ENCODE data around the gene USP54.
"Not testable (repeated sequence)": the region's sequence is repeated elsewhere in the genome, so short reads cannot be mapped to it uniquely, and the experiment has no call there.

The USP54 gene

GRCh38 chr10:73627300-73627699 lies 36.2 kb upstream of the USP54 start:
- no peak for DNase-seq (ENCODE audit: low read depth)
- TF ChIP-seq CTCF (IDR thresholded peaks at IDR 0.05; ENCODE audit: insufficient read depth, low read depth, low read length, missing control alignments): no peak

DNA sequence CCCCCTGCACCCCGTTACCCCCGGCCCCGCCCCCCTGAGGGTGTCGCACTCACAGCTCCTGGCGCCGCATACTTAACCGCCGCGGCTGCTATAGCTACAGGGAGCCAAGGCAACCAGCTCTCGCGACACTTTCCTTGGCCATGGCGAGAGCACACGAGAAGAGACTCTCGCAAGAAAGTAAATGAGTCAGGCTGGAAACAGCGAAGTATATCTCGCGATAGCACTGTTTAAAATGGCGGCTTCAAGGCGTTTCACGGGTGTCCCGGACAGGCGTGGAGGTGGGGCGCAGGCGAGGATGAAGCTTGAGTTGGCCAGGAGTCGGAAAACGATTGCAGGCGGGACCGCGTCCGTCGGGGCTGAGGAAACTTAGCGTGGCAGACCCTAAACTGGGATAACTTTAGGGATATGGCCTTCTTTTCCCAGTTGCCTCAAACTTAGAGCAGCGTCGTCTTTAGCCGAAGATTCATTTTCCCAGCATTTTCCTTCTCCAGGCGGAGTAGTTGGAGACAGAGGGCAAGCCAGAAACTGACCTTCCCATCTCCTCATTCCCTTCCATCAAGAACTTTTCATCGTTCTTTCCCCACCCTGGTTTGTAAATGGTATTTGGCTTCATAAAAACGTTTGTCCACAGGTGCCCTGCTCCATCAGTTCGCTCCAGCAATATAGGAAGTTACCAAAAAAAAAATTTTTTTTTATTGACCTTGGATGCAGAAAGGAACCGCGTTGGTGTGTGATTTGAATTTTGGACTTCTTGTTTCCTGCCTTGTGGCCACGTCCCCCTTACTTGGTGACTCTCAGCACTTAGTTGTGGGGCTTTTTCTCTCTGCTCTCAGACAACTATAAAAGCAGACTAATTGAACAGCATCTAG lies 35.0 kb upstream of the USP54 start:
- no peak for TF ChIP-seq CTCF (IDR thresholded peaks at IDR 0.05; ENCODE audit: insufficient read depth, low read depth, low read length, missing control alignments)
- peak; percentile 99 for DNase-seq (ENCODE audit: low read depth)
- peak overlapping the region; percentile 95 for H3K4me3 ChIP-seq (ENCODE audit: low read depth, low read length)

More at GRCh38 chr10:73627300-73627699, 36.2 kb upstream of the USP54 start:
- no peak overlapping the region for H3K4me3 ChIP-seq (ENCODE audit: low read depth, low read length)

- no peak for DNase-seq (ENCODE audit: low read depth)
- no peak for TF ChIP-seq CTCF (IDR thresholded peaks at IDR 0.05; ENCODE audit: insufficient read depth, low read depth, low read length, missing control alignments)
- peak overlapping the region; percentile 95 for H3K4me3 ChIP-seq (ENCODE audit: low read depth, low read length)
Measured at GRCh38 chr10:73625004-73625883, 34.1 kb upstream of the USP54 start.

DNA sequence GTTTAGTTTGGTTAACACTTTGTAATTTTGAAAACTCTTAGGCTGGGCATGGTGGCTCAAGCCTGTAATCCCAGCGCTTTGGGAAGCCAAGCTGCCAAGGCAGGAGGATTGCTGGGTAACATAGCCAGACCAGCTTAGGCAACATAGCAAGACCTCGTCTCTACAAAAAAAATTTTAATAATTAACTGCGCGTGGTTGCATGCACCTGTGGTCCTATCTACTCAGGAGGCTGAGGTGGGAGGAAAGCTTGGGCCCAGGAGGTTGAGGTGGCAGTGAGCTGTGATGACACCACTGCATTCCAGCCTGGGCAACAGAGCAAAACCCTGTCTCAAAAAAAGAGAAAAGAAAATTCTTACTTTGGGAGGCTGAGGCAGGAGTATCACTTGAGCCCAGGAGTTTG lies 31.9 kb upstream of the USP54 start:
- no peak for DNase-seq (ENCODE audit: low read depth)
- H3K4me3 ChIP-seq (ENCODE audit: low read depth, low read length): no peak overlapping the region
- no peak for TF ChIP-seq CTCF (IDR thresholded peaks at IDR 0.05; ENCODE audit: insufficient read depth, low read depth, low read length, missing control alignments)

DNA sequence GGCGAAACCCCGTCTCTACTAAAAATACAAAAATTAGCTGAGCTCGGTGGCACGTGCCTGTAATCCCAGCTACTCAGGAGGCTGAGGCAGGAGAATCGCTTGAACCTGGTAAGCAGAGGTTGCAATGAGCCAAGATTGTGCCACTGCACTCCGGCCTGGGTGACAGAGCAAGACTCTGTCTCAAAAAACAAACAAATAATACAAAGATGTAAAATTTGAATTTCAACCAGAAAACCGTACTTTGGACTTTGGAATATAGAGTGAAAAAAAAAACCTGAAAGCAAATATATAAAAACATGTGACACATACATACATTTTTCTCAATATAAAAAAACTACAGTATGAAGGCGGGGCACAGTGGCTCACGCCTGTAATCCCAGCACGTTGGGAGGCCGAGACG lies 29.8 kb upstream of the USP54 start:
- H3K4me3 ChIP-seq (ENCODE audit: low read depth, low read length); DNase-seq (ENCODE audit: low read depth): not testable (repeated sequence)

- not testable (repeated sequence) for DNase-seq (ENCODE audit: low read depth); H3K4me3 ChIP-seq (ENCODE audit: low read depth, low read length)
Measured at GRCh38 chr10:73617143-73617542, 26.0 kb upstream of the USP54 start.

DNA sequence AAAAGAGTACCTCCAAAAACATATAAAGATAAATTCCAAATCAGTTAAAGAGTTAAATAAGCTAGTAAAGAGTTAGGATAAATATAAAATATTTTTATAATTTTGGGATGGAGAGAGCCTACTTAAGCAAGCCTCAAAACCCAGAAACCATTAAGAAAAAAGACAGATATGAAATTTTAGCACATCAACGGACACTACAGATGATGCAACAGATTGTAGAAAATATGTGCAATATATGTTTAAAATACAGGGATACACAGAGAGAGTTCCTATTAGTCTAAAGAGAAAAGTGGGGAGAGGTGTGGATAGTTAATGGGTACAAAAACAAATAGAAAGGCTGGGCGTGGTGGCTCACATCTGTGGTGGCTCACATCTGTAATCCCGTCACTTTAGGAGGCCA lies 23.6 kb upstream of the USP54 start:
- no peak for TF ChIP-seq CTCF (IDR thresholded peaks at IDR 0.05; ENCODE audit: insufficient read depth, low read depth, low read length, missing control alignments)
- DNase-seq (ENCODE audit: low read depth): no peak
- no peak overlapping the region for H3K4me3 ChIP-seq (ENCODE audit: low read depth, low read length)
